Muscle of arm (tissue), 12 donors: Measurements from ENCODE around the gene CXCR2. TPM values are rescaled to one million over a fixed set of nuclear protein-coding genes. Genes with fewer than 3 reads are reported as not detected.
"Not testable (repeated sequence)": the region's sequence is repeated elsewhere in the genome, so short reads cannot be mapped to it uniquely, and the experiment has no call there.

ENCODE experiments used
- DNase-seq: peaks from one replicate; pipeline ENCODE4 v3.0.0-alpha.2; 2013
- polyA plus RNA-seq, 12 donors: library from polyadenylated mRNA; unstranded; fragments of 120-200 nt; gene quantifications; one replicate each; pipeline ENCODE4 v1.2.1, GENCODE V29; 2013; ENCODE audit not compliant: insufficient read length in 12 of 12

Gene CXCR2
- polyA plus RNA-seq, 12 donors, result 0.20 to 1.4 (median 0.34) TPM; not detected in 2

- DNase-seq, result no peak
These were observed 3.8 kb downstream of the CXCR2 start for GRCh38 chr2:218129458-218130135.

DNA sequence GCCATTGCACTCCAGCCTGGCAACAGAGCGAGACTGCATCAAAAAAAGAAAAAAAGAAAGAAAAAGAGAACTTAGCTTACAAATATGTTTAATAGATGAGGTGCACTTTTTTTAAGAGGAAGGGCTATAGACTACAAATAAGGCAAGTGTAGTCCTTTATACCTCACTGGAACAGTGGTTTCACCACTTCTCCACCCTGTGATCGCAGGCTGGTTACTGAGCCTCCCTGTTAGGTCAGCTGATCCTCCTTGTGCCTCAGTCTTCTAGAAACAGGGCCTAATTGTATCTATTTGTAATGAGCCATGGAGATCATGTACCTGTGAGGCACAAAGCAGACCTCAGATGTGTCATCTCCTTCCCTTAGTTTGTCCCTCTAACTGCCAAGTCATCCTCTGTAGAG is 4.5 kb downstream of the CXCR2 start:
- DNase-seq, result no peak

DNA sequence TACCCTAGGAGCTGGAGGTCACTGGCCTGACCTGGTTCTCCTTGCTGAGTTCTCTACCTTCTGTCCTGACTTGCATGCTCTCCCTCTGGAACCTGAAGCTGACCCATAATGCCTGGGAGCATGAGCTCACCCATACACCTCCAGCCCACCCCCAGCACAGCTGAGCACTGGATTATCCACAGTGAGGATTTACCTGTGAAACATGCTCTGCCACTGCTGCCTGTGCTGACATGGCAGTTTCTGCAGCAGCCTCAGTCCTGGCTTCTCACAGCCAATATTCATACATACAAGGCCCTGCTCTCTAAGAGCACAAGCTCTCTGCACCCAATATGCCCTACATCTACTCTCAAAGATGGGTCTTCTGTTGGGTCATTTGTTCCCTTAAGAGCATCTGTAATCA is 5.0 kb downstream of the CXCR2 start:
- no peak for DNase-seq

DNA sequence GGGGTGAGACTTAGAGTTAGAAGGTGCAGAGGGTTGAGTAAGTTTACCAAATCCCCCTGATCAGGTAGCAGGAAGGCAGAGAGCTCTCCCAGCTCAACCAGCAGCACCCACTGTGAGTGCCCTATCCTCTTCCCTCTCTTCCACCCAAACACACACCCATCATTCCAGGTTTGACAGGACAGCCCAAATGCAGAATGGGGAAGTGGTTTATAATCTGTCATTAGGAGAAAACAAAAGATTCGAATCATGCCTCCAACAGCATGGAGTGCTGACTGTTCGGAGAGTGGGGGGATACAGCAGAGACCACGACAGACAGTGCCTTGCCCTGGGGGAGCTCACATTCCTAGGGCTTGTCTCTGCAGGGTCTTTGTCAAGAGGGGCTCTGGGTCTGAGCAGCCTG is 11.7 kb downstream of the CXCR2 start:
- no peak for DNase-seq

- no peak for DNase-seq
These were observed 12.2 kb downstream of the CXCR2 start for GRCh38 chr2:218138047-218138446.

DNA sequence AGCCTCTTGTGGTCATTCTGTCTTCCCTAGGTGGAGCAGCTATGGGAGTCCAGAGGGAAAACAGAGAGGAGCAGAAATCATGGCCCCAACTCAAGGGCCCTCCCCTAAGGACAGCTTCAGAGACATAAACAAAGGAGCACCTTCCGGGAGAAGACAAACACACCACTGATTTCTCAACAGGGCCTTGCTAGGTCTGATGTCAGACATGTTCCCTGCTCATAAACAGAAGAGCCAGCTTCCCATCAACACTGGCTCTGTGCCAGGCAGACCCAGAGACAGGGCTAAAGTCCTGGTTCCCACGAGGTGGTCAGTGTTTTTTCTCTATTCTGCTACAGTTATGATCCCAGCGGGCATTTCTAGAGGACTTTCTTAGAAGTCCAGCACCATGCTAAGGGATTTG is 19.3 kb downstream of the CXCR2 start:
- DNase-seq, result no peak

DNA sequence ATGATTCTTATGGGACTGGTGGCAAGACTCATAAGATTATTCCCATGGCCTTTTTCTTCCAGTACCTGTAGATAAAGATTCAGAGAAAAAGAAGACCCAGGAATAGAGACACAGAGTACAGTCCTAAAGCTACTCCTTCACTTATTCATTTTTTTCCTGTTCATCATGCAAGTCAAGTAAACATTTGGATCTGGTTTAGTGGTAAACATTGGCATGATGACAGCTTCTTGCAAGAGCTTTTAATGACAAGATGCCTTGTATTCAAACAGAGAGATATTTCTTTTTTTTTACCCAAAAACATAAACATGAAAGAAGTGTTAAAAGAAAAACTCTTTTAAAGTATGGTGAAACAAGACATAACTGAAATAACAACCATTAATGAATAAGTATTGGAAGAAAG is 20.2 kb downstream of the CXCR2 start:
- no peak for DNase-seq

DNA sequence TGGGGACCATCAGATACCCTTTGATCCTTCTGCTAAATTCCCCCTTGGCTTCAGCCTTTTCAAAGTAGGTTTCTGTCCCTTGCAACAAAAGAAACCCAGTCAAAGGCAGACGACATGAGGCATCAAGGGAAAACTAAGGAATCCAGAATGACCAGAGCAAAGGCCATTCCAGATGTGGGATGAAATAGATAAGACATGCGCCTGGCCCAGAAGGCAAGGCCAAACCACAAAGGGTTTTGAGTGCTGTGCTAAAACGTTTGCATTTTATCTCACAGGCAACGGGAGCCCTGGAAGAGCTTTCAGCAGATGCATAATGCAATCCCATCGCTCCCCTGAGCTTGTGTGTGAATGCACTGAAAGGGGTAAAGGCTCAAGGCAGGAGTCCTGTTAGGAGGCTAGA is 23.3 kb downstream of the CXCR2 start:
- no peak for DNase-seq

DNA sequence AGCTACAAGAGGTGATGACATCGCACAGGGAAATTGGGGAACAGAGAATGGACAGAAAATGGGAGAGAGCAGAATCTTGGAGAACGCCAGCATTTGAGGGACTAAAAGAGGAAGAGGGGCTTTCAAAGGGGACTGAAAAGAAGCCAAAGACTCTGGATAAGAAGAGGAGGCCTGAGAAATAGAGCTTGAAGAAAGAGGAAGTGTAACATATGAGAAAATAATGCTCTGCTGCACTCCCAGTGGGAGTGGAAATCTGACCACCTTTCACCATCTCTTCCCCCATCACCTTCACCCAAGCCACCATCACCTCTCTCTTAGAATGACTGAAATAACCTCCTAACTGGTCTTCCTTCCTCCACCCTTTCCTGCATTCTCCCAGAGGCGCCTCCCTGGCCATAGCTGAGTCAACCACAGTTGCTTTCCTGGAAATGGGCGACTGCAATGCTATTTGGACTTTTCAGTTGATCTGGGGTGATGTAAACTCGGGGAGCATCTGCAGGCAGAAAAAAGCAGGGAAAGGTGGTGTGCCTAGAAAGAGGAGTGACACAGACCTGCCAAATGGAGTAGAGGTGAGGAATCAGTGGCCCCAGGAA is 24.1 kb downstream of the CXCR2 start:
- no peak for DNase-seq

- DNase-seq, result no peak
These were observed 26.3 kb downstream of the CXCR2 start for GRCh38 chr2:218152172-218152571.

DNA sequence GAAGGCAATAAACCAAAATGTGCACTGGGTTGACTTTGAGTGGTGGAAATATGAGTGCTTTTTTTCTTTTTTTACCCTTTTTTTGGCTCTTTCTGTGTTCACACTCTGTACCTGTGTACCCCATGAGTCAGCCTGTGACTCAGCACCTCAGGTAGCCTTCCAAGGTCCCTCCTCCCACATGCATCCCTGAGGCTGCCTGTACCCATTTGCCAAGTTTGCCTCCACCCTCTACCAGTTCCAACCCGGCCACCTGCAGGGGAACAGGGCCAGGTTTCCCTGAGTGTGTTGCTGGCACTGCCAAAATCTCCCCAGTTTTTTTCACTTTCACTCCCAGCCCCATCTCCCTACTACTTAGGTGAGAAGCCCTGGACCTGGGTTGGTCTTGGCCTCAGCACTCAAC is 26.9 kb downstream of the CXCR2 start:
- no peak for DNase-seq

- no peak for DNase-seq
These were observed 30.2 kb downstream of the CXCR2 start for GRCh38 chr2:218155953-218156479.

- DNase-seq, result no peak
These were observed 35.8 kb downstream of the CXCR2 start for GRCh38 chr2:218161644-218162043.

DNA sequence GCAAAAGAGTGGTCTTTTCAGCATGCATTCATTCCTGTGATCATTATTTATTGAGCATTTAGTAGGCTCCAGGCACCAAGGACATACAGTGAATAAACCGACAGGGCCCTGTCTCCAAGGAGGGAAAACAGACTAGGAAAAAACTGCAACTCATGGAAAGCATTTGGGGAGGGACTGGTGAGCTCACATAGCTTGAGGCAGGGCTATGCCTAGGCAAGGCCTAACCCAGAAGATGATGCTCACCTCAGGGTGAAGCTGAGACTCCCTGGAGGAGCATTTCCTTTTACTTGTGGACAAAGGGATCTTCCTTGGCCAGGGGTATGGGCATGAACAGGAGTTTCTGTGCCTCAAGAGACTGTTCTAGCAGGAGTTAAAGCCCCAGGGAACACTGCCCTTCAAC is 37.0 kb downstream of the CXCR2 start:
- no peak for DNase-seq

GRCh38 chr2:218166791-218167190 is 41.0 kb downstream of the CXCR2 start, which contains the start of gene CXCR1:
Gene CXCR1 (minus strand): TSS chr2:218166962. CDS start chr2:218165211, 1,751 bp downstream.
- no peak for DNase-seq

GRCh38 chr2:218168016-218168415 is 42.2 kb downstream of the CXCR2 start:
- DNase-seq, result no peak

DNA sequence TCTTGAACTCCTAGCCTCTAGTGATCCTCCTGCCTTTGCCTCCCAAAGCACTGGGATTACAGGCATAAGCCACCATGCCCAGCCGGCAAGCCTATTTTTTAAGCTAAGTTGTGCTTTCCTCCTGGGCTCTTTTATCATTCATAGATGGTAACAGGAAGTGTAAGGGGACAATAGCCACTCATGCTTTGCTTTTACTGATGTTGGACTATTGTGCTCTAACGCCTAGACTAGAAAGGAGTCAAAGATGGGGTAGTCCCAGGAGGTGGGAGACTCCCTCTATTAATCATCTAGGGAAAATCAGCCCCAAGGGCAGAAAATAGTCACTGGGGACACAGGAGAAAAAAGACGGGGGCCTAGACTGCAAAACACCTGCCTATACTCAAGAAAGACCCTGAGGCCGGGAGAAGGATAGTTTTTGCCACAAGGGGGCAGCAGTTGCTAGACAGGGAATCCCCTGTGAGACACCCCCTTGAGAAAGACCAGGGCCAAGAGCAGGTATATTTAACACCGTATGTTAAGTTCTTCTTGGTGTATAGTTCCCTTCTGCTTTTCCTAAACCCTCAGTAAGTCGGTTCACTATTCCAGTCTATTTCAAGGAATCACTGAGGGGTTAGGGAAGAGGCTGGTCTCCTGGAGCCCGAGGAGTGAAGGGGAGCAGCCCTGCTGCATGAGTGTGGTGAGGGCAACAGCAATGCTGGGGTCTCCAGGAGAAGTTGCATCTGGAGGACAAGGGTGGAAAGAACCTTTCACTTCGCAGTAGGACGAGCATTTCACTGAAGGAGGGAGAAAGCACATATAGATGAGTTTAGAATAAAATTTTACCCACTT is 43.0 kb downstream of the CXCR2 start:
- no peak for DNase-seq

DNA sequence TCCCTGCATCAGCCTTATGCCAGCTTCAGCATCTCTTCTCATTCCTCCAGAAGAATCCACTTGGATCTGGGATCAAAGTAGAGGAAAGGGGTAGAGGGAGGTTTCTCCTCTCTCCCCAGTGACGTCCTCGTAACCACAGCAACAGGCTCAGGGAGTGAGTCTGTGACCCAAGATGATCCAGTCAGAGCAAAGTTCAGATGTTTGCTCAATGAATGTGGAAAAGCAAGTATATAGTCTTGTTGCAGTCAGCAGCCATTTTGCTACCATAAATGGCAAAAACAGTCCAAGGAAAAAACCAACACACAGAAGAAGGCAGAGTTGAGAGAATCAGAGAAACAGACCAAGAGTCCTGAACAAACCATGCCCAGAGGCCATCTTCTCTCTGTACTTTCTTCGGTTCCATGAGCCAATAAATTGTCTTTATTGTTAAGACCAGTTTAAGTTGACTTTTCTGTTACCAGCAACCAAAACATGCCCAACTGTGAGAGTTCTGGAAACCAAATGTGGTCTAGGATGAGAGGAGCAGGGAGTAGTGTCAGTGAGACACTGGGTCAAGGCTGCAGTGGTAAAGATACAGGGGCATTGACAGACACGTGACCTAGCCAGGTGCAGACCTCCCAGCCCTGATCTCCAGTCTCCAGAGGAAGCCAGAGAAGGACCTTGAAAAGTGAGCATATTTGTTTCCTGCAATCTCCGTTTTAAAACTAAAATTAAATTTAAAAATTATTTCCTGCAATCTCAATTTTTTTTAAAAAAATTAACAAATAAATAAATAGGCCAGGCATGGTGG is 44.1 kb downstream of the CXCR2 start:
- no peak for DNase-seq

DNA sequence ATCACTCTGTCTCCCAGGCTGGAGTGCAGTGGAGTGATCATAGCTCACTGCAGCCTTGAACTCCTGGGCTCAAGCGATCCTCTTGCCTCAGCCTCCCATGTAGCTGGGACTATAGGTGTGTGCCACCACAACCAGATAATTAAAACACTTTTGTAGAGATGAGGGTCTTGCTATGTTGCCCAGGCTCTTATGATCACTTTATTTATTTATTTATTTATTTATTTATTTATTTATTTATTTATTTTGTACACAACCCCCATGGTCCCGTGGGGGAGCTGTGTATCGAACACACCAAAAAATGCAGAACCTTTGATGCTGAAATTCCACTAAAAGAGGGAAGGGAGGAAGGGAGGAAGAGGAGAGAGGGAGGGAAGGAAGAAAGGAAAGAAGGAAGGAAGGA is 45.9 kb downstream of the CXCR2 start:
- not testable (repeated sequence) for DNase-seq

DNA sequence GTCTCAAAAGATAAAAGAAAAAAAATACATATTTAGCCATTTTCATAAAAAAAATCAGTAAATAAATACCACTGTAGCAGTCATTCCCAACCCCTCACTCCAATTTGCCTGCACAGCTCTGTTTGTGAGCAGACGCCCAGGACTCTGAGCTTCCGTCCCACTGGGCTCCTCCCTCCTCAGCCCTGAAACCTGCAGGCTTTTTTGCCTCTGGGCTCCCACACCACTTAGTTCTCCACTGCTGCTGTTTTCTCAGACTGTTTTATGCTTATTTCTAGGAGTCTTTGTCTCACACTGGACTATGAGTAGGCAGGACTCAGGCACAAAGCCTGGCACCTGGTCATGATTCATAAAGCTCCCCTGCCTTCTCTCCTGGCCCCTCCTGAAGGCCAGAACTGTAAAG is 47.0 kb downstream of the CXCR2 start:
- no peak for DNase-seq

DNA sequence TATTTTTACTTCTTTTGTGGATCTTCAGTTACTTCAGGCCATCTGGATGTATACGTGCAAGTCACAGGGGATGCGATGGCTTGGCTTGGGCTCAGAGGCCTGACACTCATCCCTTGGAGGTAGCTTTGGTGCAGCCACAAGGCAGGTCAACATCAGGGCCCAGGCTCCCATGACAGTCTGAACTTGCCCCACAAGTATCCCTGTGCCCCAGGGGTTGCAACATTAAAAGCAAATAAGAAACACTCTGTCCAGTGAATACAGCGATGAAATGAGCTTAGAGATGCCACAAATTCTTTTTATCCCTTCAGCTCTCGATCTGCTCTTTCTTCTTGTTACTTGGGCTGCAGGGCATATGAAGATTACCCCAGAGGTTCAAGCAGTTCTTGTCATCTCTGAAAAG is 54.0 kb downstream of the CXCR2 start:
- DNase-seq, result no peak
